NK-92 (cell line): ENCODE results near the gene CBX5.
"Not testable (repeated sequence)": the region's sequence is repeated elsewhere in the genome, so short reads cannot be mapped to it uniquely, and the experiment has no call there.

Source experiments
- DNase-seq: peaks from one replicate; lab custom pipeline; 2025; ENCODE audit not compliant: unreplicated experiment; lab: John Stamatoyannopoulos, UW

CBX5 gene

GRCh38 chr12:54279632-54280467, at the start of gene CBX5:
CBX5 (minus strand) TSS chr12:54280122; CDS start chr12:54257650, 22,472 bp downstream.
- peak; percentile 95 for DNase-seq

GRCh38 chr12:54328595-54329337, 48.8 kb upstream of the CBX5 start:
- DNase-seq = no peak

- DNase-seq = not testable (repeated sequence)
Measured at GRCh38 chr12:54325442-54326109, 45.7 kb upstream of the CBX5 start.

GRCh38 chr12:54324617-54325441, 44.9 kb upstream of the CBX5 start, which contains the start of gene COPZ1:
COPZ1 (plus strand) TSS chr12:54325131; CDS start chr12:54325164, 33 bp downstream.
- peak; percentile 73 for DNase-seq

- no peak for DNase-seq
Measured at GRCh38 chr12:54321363-54321762, 41.4 kb upstream of the CBX5 start.

GRCh38 chr12:54312309-54312708, 32.4 kb upstream of the CBX5 start:
- not testable (repeated sequence) for DNase-seq

- DNase-seq = no peak
Measured at GRCh38 chr12:54311051-54311450, 31.1 kb upstream of the CBX5 start.

- DNase-seq = no peak
Measured at GRCh38 chr12:54306925-54307741, 27.2 kb upstream of the CBX5 start.

- no peak for DNase-seq
Measured at GRCh38 chr12:54304187-54304810, 24.4 kb upstream of the CBX5 start.

GRCh38 chr12:54303640-54304039, 23.7 kb upstream of the CBX5 start:
- no peak for DNase-seq

- no peak for DNase-seq
Measured at GRCh38 chr12:54301428-54302048, 21.6 kb upstream of the CBX5 start.

- no peak for DNase-seq
Measured at GRCh38 chr12:54300732-54301427, 21.0 kb upstream of the CBX5 start, which contains the start of gene NFE2. NFE2 (minus strand) TSS chr12:54301015; CDS start chr12:54295248, 5,767 bp downstream.

- DNase-seq = no peak
Measured at GRCh38 chr12:54300225-54300731, 20.4 kb upstream of the CBX5 start.

GRCh38 chr12:54299515-54300224, 19.7 kb upstream of the CBX5 start:
- DNase-seq = no peak

- no peak for DNase-seq
Measured at GRCh38 chr12:54298904-54299303, 19.0 kb upstream of the CBX5 start.

GRCh38 chr12:54296393-54297099, 16.6 kb upstream of the CBX5 start:
- no peak for DNase-seq
